ENCODE results near the gene NGLY1. TPM values are rescaled to one million over a fixed set of nuclear protein-coding genes. Genes with fewer than 3 reads are reported as not detected.

The NGLY1 gene
- total and polyA plus RNA-seq, 9 of the 15 experiments (the other 6 are each of a cell fraction or from before 2014, with no cell fraction given), result 52.2 to 124 (median 87.6) TPM

DNA sequence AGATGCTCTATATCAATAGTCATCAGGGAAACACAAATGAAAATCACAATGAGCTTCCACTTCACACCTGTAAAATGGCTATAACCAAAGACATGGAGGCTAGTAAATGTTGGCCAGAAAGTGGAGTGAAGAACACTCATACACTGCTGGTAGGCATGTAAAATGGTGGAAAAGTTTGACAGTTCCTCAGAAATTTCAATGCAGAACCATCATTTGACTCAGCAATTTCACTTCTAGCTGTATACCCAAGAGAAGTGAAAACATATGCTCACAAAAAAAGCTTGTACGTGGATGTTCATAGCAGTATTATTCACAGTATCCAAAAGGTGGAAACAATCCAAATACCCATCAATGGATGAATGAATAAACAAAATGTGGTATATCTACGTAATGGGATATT lies 99.4 kb downstream of the NGLY1 start:
- DNase-seq (ENCODE audit: extremely low read depth in 1 of 4, low spot score in 3 of 4), result no peak
- Histone ChIP-seq H3K9ac (ENCODE audit: insufficient read depth in 1 of 2, low read depth in 2 of 2, low read length in 2 of 2) (no peak overlapping the region), H2AFZ (ENCODE audit: low read depth, low read length) (no peak overlapping the region), H3K9me3 (replicated peaks; ENCODE audit: control insufficient read depth, insufficient read depth, low read depth, low read length) (no peaks in the 10 kb centered on the region), H3K4me1 (replicated peaks in 1 of 2; ENCODE audit: control insufficient read depth in 2 of 2, insufficient read depth in 2 of 2, low read length in 2 of 2) (peaks cover 2 to 5% of the 10 kb centered on the region in 2 experiments; a peak in 2 of 5 replicates), H4K20me1 (replicated peaks; ENCODE audit: control insufficient read depth, insufficient read depth, low read length) (no peaks in the 10 kb centered on the region), H3K4me2 (ENCODE audit: insufficient read depth, low read length) (no peak overlapping the region), H3K27me3 (ENCODE audit: control insufficient read depth in 2 of 2, insufficient read depth in 2 of 2, low read length in 2 of 2) (peaks cover 3 to 8% of the 10 kb centered on the region in 2 experiments; a peak in 3 of 5 replicates), H3K36me3 (ENCODE audit: control insufficient read depth, insufficient read depth, low read length) (no peaks in the 10 kb centered on the region), H3K27ac (ENCODE audit: extremely low read depth, low read depth, low read length) (no peak overlapping the region), H3K9me1 (ENCODE audit: control insufficient read depth, insufficient read depth, low read length) (no peaks in the 10 kb centered on the region), H3K4me3 (no peak overlapping the region), H3K79me2 (ENCODE audit: control insufficient read depth, insufficient read depth, low read length) (no peaks in the 10 kb centered on the region)
- intact Hi-C loops (cut with micrococcal nuclease), result no loop called here
- in situ Hi-C loops (cut with MboI), result no loop called here
- no peak for FAIRE-seq
- WGBS (ENCODE audit: insufficient coverage, low coverage, missing lambda C conversion rate), result 20% methylated on average over 2 of the region's 2 CpGs
- no TSS peak for BruUV-seq (replicated peaks)
- ChIA-PET CTCF (ENCODE audit: low intra/inter-chr PET ratio) (no interaction called here), POLR2A (no interaction called here)
- TF ChIP-seq MAFG (tag; conservative IDR thresholded peaks at IDR 0.05), result peak; percentile 23; the same call in 1 of the 2 replicates
- peak; percentile 40 for TF ChIP-seq C11orf30 (IDR thresholded peaks at IDR 0.05; ENCODE audit: low read depth)
- no peak for TF ChIP-seq CHD4 (IDR thresholded peaks at IDR 0.05; ENCODE audit: insufficient read depth, insufficient replicate concordance, low read depth, low read length, poor library complexity, severe bottlenecking)
- TF ChIP-seq ZNF316 (IDR thresholded peaks at IDR 0.05), result peak; percentile 78
- TF ChIP-seq KLF16 (IDR thresholded peaks at IDR 0.05), result no peak
- TF ChIP-seq PTRF (tag; IDR thresholded peaks at IDR 0.05), result no peak
- no peak for TF ChIP-seq ID3 (CRISPR knock-in tag; IDR thresholded peaks at IDR 0.05)
- TF ChIP-seq ID3 (tag; IDR thresholded peaks at IDR 0.05), result no peak
- 0 out of 2 replicates have a peak, but pooled peaks have one; percentile 29 for TF ChIP-seq IRF1 (CRISPR knock-in tag; IDR thresholded peaks at IDR 0.05; ENCODE audit: borderline replicate concordance)
- TF ChIP-seq CTCF (IDR thresholded peaks at IDR 0.05 in 2 of 3, conservative IDR thresholded peaks at IDR 0.05 in 1 of 3; ENCODE audit: insufficient read depth in 2 of 3, low read depth in 1 of 3, low read length in 3 of 3), result no peak
- no peak for TF ChIP-seq BHLHE40 (IDR thresholded peaks at IDR 0.05; ENCODE audit: low read length)
- ATAC-seq, result no peak
